WTC11 (cell line): ENCODE measurements around the gene GLO1. TPM values are rescaled to one million over a fixed set of nuclear protein-coding genes. Genes with fewer than 3 reads are reported as not detected.

ENCODE experiments used
- ATAC-seq: fragments of 200-7000 bp; cut with Tn5 transposase; 2 replicates; pipeline ENCODE4 v1.10.0; 2021; ENCODE audit warnings: mild to moderate bottlenecking, moderate library complexity
- CTCF ChIA-PET: fragments of 300-600 bp; sonication (Branson Sonifier 250); formaldehyde crosslinking; loops from one replicate; lab custom pipeline; 2021; ENCODE audit warnings: antibody characterized with exemption; lab: Charles Lee
- POLR2A ChIA-PET: fragments of 350-600 bp; sonication (Branson Sonifier 250); formaldehyde crosslinking; loops from one replicate; lab custom pipeline; 2021; ENCODE audit warnings: antibody characterized with exemption; lab: Charles Lee
- DNase-seq: peaks from one replicate; pipeline ENCODE4 v3.0.0; 2021; ENCODE audit warnings: low spot score
- H3K27ac Mint-ChIP-seq: 2 replicates; pipeline ENCODE4 v1.8.0; 2021; ENCODE audit warnings: mixed read lengths
- H3K27me3 Mint-ChIP-seq: 2 replicates; pipeline ENCODE4 v1.8.0; 2021; ENCODE audit warnings: low read depth, mild to moderate bottlenecking, moderate library complexity, mixed read lengths
- H3K36me3 Mint-ChIP-seq: 2 replicates; pipeline ENCODE4 v1.8.0; 2021; ENCODE audit warnings: mixed read lengths
- H3K4me1 Mint-ChIP-seq: 2 replicates; pipeline ENCODE4 v1.8.0; 2022; ENCODE audit warnings: mixed read lengths
- H3K4me3 Mint-ChIP-seq: 2 replicates; pipeline ENCODE4 v1.8.0; 2021; ENCODE audit warnings: mild to moderate bottlenecking, moderate library complexity, mixed read lengths
- H3K9me3 Mint-ChIP-seq: 2 replicates; pipeline ENCODE4 v1.8.0; 2021; ENCODE audit warnings: mixed read lengths
- EMX1 ChIP-seq: fragments of 250-450 bp; sonication (Bioruptor Pico); IDR thresholded peaks from 2 replicates; pipeline ENCODE4 v1.8.0; 2021; ENCODE audit warnings: mild to moderate bottlenecking
- GABPB1 ChIP-seq: sonication (generic); formaldehyde crosslinking; IDR thresholded peaks from 2 replicates; pipeline ENCODE4 v1.8.1; 2023; ENCODE audit warnings: mild to moderate bottlenecking, missing genetic modification reagents
- GRHL2 ChIP-seq: fragments of 250-450 bp; sonication (Bioruptor Pico); IDR thresholded peaks from 2 replicates; pipeline ENCODE4 v1.8.0; 2022; ENCODE audit warnings: mild to moderate bottlenecking, moderate library complexity; ENCODE audit not compliant: insufficient replicate concordance, severe bottlenecking
- HMGA2 ChIP-seq: fragments of 250-450 bp; sonication (Bioruptor Pico); IDR thresholded peaks from 2 replicates; pipeline ENCODE4 v1.4.0; 2021; ENCODE audit warnings: mild to moderate bottlenecking, moderate library complexity
- IRF2 ChIP-seq: sonication (generic); formaldehyde crosslinking; IDR thresholded peaks from 2 replicates; pipeline ENCODE4 v1.8.0; 2022; ENCODE audit warnings: low read depth, missing genetic modification reagents, borderline replicate concordance
- KAT7 ChIP-seq: sonication (generic); formaldehyde crosslinking; IDR thresholded peaks from 2 replicates; pipeline ENCODE4 v1.8.1; 2023; ENCODE audit warnings: missing genetic modification reagents, mild to moderate bottlenecking, borderline replicate concordance
- RORB ChIP-seq: fragments of 250-450 bp; sonication (Bioruptor Pico); IDR thresholded peaks from 2 replicates; pipeline ENCODE4 v1.9.0; 2021; ENCODE audit warnings: mild to moderate bottlenecking
- SP1 ChIP-seq: sonication (generic); formaldehyde crosslinking; conservative IDR thresholded peaks from 2 replicates; pipeline ENCODE4 v1.8.1; 2022; ENCODE audit warnings: missing genetic modification reagents
- ZNF219 ChIP-seq: sonication (generic); formaldehyde crosslinking; IDR thresholded peaks from 2 replicates; pipeline ENCODE4 v1.8.0; 2023; ENCODE audit warnings: missing genetic modification reagents, mild to moderate bottlenecking, borderline replicate concordance
- ZNF671 ChIP-seq: fragments of 250-450 bp; sonication (Bioruptor Pico); IDR thresholded peaks from 2 replicates; pipeline ENCODE4 v1.8.0; 2021; ENCODE audit warnings: mild to moderate bottlenecking
- total RNA-seq: library from RNA; stranded (reverse); gene quantifications from 3 replicates; pipeline ENCODE4 v1.2.3, GENCODE V29; 2021
- TF ChIP-seq, protein P1 (sequence below): fragments of 200-600 bp; IDR thresholded peaks from 2 replicates; pipeline ENCODE4 v1.8.0; 2022; ENCODE audit warnings: antibody characterized with exemption
- TF ChIP-seq, protein P2 (sequence below): fragments of 250-450 bp; sonication (Bioruptor Pico); IDR thresholded peaks from 2 replicates; pipeline ENCODE4 v1.9.0; 2021; ENCODE audit warnings: mild to moderate bottlenecking
- TF ChIP-seq, protein P3 (sequence below): sonication (generic); formaldehyde crosslinking; IDR thresholded peaks from 2 replicates; pipeline ENCODE4 v1.8.0; 2022; ENCODE audit warnings: mild to moderate bottlenecking, missing genetic modification reagents
- TF ChIP-seq, protein P4 (sequence below): sonication (generic); formaldehyde crosslinking; IDR thresholded peaks from 2 replicates; pipeline ENCODE4 v1.8.1; 2023; ENCODE audit warnings: mild to moderate bottlenecking, missing genetic modification reagents
- TF ChIP-seq, protein P5 (sequence below): sonication (generic); formaldehyde crosslinking; IDR thresholded peaks from 2 replicates; pipeline ENCODE4 v1.8.1; 2022; ENCODE audit warnings: missing genetic modification reagents, borderline replicate concordance
- TF ChIP-seq, protein P6 (sequence below): sonication (generic); formaldehyde crosslinking; IDR thresholded peaks from 2 replicates; pipeline ENCODE4 v1.8.0; 2023; ENCODE audit warnings: mild to moderate bottlenecking, missing genetic modification reagents
- TF ChIP-seq, protein P7 (sequence below): fragments of 250-450 bp; sonication (Bioruptor Pico); IDR thresholded peaks from 2 replicates; pipeline ENCODE4 v2.1.2; 2022; ENCODE audit warnings: mild to moderate bottlenecking, moderate library complexity

GLO1 gene
- total RNA-seq, 1 experiment from 2014 or later = 147 TPM

DNA sequence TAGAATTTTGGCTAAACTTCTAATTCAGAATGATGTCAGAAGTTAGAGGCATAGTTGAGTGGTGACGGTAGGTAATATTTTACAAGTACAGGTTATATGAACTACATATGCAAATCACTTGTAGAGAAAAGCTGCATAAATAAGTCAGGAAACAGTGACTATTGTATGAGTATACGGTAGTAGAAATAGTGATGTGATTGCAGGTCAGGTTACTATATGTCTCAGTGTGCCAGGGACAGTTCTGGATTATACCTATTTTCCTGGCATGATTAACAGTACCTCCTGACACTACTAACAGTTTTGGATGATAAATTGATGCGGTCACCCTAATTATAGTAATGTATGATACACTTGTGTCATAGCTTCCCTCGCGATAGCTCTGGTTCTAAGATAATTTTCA lies 21.4 kb upstream of the GLO1 start (continued):
- TF ChIP-seq, protein P1, sequence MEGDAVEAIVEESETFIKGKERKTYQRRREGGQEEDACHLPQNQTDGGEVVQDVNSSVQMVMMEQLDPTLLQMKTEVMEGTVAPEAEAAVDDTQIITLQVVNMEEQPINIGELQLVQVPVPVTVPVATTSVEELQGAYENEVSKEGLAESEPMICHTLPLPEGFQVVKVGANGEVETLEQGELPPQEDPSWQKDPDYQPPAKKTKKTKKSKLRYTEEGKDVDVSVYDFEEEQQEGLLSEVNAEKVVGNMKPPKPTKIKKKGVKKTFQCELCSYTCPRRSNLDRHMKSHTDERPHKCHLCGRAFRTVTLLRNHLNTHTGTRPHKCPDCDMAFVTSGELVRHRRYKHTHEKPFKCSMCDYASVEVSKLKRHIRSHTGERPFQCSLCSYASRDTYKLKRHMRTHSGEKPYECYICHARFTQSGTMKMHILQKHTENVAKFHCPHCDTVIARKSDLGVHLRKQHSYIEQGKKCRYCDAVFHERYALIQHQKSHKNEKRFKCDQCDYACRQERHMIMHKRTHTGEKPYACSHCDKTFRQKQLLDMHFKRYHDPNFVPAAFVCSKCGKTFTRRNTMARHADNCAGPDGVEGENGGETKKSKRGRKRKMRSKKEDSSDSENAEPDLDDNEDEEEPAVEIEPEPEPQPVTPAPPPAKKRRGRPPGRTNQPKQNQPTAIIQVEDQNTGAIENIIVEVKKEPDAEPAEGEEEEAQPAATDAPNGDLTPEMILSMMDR = no peak
- TF ChIP-seq, protein P2, sequence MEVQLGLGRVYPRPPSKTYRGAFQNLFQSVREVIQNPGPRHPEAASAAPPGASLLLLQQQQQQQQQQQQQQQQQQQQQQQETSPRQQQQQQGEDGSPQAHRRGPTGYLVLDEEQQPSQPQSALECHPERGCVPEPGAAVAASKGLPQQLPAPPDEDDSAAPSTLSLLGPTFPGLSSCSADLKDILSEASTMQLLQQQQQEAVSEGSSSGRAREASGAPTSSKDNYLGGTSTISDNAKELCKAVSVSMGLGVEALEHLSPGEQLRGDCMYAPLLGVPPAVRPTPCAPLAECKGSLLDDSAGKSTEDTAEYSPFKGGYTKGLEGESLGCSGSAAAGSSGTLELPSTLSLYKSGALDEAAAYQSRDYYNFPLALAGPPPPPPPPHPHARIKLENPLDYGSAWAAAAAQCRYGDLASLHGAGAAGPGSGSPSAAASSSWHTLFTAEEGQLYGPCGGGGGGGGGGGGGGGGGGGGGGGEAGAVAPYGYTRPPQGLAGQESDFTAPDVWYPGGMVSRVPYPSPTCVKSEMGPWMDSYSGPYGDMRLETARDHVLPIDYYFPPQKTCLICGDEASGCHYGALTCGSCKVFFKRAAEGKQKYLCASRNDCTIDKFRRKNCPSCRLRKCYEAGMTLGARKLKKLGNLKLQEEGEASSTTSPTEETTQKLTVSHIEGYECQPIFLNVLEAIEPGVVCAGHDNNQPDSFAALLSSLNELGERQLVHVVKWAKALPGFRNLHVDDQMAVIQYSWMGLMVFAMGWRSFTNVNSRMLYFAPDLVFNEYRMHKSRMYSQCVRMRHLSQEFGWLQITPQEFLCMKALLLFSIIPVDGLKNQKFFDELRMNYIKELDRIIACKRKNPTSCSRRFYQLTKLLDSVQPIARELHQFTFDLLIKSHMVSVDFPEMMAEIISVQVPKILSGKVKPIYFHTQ = no peak
- no peak for TF ChIP-seq ZNF219 (CRISPR knock-in tag)

DNA sequence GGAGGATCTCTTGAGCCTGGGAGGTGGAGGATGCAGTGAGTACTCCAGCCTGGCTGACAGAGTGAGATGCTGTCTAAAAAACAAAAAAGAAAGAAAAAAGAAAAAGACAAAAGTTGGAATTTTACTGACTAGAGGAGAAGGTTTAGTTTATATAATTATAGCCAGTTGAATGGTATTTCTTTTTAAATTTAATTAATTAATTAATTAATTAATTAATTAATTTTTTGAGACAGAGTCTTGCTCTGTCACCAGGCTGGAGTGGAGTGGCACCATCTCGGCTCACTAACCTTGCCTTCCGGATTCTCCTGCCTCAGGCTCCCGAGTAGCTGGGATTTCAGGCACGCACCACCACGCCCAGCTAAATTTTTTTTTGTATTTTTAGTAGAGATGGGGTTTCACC lies 20.8 kb upstream of the GLO1 start:
- CTCF ChIA-PET = no interaction called here
- Mint-ChIP-seq H3K27ac (no peak overlapping the region), H3K27me3 (no peaks in the 10 kb centered on the region; the same call in 1 of the 2 replicates), H3K4me3 (no peak overlapping the region), H3K4me1 (peaks cover 6% of the 10 kb centered on the region), H3K9me3 (peaks cover 6% of the 10 kb centered on the region), H3K36me3 (no peaks in the 10 kb centered on the region)
- POLR2A ChIA-PET = no interaction called here
- DNase-seq (no peak), ATAC-seq (no peak)
- TF ChIP-seq HMGA2 (CRISPR knock-in tag) (peak; percentile 79), EMX1 (no peak)

DNA sequence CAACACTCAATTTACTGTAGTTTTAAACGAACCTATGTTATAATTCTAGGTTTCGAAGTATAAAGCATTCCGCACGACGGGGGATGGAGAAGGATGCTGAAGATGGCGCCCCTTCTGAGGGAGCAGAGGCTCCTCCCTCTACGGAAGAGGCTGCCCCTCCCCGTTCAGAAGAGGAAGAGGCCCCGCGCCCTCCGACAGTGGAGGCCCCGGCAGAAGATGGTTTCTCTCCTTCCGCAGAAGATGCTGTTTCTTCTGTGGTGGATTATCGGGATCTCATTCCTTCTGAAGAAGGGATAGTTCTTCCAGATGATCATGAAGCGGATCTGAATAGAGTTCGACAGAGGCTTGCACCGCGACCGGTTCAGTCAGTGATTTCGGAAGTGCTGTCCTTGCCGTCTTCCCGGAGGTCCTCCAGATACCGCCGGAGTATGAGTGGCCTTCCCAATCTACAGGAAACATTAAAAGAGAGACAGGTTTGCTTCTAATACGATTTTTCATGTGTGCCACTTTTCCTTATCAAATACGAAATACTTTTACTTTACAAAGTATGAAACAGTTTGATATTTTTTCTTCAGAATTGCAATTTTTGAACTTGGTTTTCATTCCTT lies 19.9 kb upstream of the GLO1 start:
- no peaks in the 10 kb centered on the region; the same call in 1 of the 2 replicates for H3K27me3 Mint-ChIP-seq
- no peak for DNase-seq
- peak; percentile 65 for ATAC-seq
- H3K9me3 Mint-ChIP-seq = peaks cover 6% of the 10 kb centered on the region
- CTCF ChIA-PET = no interaction called here
- POLR2A ChIA-PET = no interaction called here
- H3K4me3 Mint-ChIP-seq = no peak overlapping the region
- H3K4me1 Mint-ChIP-seq = peaks cover 6% of the 10 kb centered on the region
- H3K36me3 Mint-ChIP-seq = no peaks in the 10 kb centered on the region
- H3K27ac Mint-ChIP-seq = no peak overlapping the region
- TF ChIP-seq GRHL2 (CRISPR knock-in tag) = no peak
- TF ChIP-seq KAT7 = no peak
- TF ChIP-seq, protein P3, sequence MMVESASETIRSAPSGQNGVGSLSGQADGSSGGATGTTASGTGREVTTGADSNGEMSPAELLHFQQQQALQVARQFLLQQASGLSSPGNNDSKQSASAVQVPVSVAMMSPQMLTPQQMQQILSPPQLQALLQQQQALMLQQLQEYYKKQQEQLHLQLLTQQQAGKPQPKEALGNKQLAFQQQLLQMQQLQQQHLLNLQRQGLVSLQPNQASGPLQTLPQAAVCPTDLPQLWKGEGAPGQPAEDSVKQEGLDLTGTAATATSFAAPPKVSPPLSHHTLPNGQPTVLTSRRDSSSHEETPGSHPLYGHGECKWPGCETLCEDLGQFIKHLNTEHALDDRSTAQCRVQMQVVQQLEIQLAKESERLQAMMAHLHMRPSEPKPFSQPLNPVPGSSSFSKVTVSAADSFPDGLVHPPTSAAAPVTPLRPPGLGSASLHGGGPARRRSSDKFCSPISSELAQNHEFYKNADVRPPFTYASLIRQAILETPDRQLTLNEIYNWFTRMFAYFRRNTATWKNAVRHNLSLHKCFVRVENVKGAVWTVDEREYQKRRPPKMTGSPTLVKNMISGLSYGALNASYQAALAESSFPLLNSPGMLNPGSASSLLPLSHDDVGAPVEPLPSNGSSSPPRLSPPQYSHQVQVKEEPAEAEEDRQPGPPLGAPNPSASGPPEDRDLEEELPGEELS (CRISPR knock-in tag) = no peak
- TF ChIP-seq, protein P4, sequence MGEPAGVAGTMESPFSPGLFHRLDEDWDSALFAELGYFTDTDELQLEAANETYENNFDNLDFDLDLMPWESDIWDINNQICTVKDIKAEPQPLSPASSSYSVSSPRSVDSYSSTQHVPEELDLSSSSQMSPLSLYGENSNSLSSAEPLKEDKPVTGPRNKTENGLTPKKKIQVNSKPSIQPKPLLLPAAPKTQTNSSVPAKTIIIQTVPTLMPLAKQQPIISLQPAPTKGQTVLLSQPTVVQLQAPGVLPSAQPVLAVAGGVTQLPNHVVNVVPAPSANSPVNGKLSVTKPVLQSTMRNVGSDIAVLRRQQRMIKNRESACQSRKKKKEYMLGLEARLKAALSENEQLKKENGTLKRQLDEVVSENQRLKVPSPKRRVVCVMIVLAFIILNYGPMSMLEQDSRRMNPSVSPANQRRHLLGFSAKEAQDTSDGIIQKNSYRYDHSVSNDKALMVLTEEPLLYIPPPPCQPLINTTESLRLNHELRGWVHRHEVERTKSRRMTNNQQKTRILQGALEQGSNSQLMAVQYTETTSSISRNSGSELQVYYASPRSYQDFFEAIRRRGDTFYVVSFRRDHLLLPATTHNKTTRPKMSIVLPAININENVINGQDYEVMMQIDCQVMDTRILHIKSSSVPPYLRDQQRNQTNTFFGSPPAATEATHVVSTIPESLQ (CRISPR knock-in tag) = no peak
- TF ChIP-seq IRF2 (CRISPR knock-in tag) = no peak
- TF ChIP-seq RORB = no peak
- TF ChIP-seq, protein P5, sequence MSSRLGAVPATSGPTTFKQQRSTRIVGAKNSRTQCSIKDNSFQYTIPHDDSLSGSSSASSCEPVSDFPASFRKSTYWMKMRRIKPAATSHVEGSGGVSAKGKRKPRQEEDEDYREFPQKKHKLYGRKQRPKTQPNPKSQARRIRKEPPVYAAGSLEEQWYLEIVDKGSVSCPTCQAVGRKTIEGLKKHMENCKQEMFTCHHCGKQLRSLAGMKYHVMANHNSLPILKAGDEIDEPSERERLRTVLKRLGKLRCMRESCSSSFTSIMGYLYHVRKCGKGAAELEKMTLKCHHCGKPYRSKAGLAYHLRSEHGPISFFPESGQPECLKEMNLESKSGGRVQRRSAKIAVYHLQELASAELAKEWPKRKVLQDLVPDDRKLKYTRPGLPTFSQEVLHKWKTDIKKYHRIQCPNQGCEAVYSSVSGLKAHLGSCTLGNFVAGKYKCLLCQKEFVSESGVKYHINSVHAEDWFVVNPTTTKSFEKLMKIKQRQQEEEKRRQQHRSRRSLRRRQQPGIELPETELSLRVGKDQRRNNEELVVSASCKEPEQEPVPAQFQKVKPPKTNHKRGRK (CRISPR knock-in tag) = no peak
- TF ChIP-seq, protein P6, sequence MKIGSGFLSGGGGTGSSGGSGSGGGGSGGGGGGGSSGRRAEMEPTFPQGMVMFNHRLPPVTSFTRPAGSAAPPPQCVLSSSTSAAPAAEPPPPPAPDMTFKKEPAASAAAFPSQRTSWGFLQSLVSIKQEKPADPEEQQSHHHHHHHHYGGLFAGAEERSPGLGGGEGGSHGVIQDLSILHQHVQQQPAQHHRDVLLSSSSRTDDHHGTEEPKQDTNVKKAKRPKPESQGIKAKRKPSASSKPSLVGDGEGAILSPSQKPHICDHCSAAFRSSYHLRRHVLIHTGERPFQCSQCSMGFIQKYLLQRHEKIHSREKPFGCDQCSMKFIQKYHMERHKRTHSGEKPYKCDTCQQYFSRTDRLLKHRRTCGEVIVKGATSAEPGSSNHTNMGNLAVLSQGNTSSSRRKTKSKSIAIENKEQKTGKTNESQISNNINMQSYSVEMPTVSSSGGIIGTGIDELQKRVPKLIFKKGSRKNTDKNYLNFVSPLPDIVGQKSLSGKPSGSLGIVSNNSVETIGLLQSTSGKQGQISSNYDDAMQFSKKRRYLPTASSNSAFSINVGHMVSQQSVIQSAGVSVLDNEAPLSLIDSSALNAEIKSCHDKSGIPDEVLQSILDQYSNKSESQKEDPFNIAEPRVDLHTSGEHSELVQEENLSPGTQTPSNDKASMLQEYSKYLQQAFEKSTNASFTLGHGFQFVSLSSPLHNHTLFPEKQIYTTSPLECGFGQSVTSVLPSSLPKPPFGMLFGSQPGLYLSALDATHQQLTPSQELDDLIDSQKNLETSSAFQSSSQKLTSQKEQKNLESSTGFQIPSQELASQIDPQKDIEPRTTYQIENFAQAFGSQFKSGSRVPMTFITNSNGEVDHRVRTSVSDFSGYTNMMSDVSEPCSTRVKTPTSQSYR = no peak
- no peak for TF ChIP-seq GABPB1 (CRISPR knock-in tag)
- no peak for TF ChIP-seq SP1 (CRISPR knock-in tag)
- TF ChIP-seq, protein P7, sequence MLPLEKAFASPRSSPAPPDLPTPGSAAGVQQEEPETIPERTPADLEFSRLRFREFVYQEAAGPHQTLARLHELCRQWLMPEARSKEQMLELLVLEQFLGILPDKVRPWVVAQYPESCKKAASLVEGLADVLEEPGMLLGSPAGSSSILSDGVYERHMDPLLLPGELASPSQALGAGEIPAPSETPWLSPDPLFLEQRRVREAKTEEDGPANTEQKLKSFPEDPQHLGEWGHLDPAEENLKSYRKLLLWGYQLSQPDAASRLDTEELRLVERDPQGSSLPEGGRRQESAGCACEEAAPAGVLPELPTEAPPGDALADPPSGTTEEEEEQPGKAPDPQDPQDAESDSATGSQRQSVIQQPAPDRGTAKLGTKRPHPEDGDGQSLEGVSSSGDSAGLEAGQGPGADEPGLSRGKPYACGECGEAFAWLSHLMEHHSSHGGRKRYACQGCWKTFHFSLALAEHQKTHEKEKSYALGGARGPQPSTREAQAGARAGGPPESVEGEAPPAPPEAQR = no peak
- TF ChIP-seq ZNF671 = no peak
